H9 (cell line): ENCODE data around the gene SLCO2A1. TPM values are rescaled to one million over a fixed set of nuclear protein-coding genes. Genes with fewer than 3 reads are reported as not detected.

Experiments
- DNase-seq: peaks from one replicate; pipeline ENCODE4 v3.0.0-alpha.2; 2017
- H2AFZ ChIP-seq: one replicate; pipeline ENCODE4 v1.6.1; 2013; ENCODE audit warnings: mild to moderate bottlenecking, low read length, control low read depth, moderate library complexity
- H2AK5ac ChIP-seq: 2 replicates; pipeline ENCODE4 v1.6.1; 2013; ENCODE audit warnings: low read length, control low read depth, mixed read lengths; ENCODE audit not compliant: insufficient read length
- H2BK120ac ChIP-seq: one replicate; pipeline ENCODE4 v1.6.1; 2013; ENCODE audit warnings: low read depth, mild to moderate bottlenecking, low read length, control low read depth, inconsistent platforms; ENCODE audit not compliant: poor library complexity, severe bottlenecking
- H2BK12ac ChIP-seq: 2 replicates; pipeline ENCODE4 v1.6.1; 2013; ENCODE audit warnings: low read length, control low read depth, mixed read lengths, low read depth; ENCODE audit not compliant: insufficient read length
- H2BK15ac ChIP-seq: 2 replicates; pipeline ENCODE4 v1.6.1; 2013; ENCODE audit warnings: low read depth, low read length, control low read depth
- H2BK20ac ChIP-seq: one replicate; pipeline ENCODE4 v1.6.1; 2013; ENCODE audit warnings: low read depth, mild to moderate bottlenecking, low read length, control low read depth, inconsistent platforms; ENCODE audit not compliant: poor library complexity, severe bottlenecking
- H2BK5ac ChIP-seq: 2 replicates; pipeline ENCODE4 v1.6.1; 2013; ENCODE audit warnings: low read length, control low read depth, mixed read lengths; ENCODE audit not compliant: insufficient read length
- H3K14ac ChIP-seq: 2 replicates; pipeline ENCODE4 v1.6.1; 2013; ENCODE audit warnings: low read length, control low read depth; ENCODE audit not compliant: insufficient read depth
- H3K18ac ChIP-seq: 2 replicates; pipeline ENCODE4 v1.6.1; 2013; ENCODE audit warnings: low read depth, mild to moderate bottlenecking, mixed read lengths, low read length, control low read depth; ENCODE audit not compliant: insufficient read length
- H3K23ac ChIP-seq: 2 replicates; pipeline ENCODE4 v1.6.1; 2013; ENCODE audit warnings: low read length, control low read depth, mixed read lengths, low read depth; ENCODE audit not compliant: insufficient read length
- H3K23me2 ChIP-seq: 2 replicates; pipeline ENCODE4 v1.6.1; 2013; ENCODE audit warnings: low read depth, mild to moderate bottlenecking, mixed read lengths, low read length, control low read depth; ENCODE audit not compliant: insufficient read length, poor library complexity, severe bottlenecking
- H3K27ac ChIP-seq: 2 replicates; pipeline ENCODE4 v1.5.1; 2013; ENCODE audit warnings: low read length, control low read depth, mixed read lengths, low read depth; ENCODE audit not compliant: insufficient read length
- H3K27me3 ChIP-seq: 2 replicates; pipeline ENCODE4 v1.6.1; 2013; ENCODE audit warnings: low read length, control low read depth, inconsistent platforms; ENCODE audit not compliant: insufficient read depth
- H3K4ac ChIP-seq: 2 replicates; pipeline ENCODE4 v1.6.1; 2013; ENCODE audit warnings: low read depth, mild to moderate bottlenecking, control low read depth, inconsistent platforms, low read length, moderate library complexity
- H3K4me1 ChIP-seq: 2 replicates; pipeline ENCODE4 v1.6.1; 2013; ENCODE audit warnings: low read length, control low read depth, inconsistent platforms; ENCODE audit not compliant: insufficient read depth
- H3K4me2 ChIP-seq: 2 replicates; pipeline ENCODE4 v1.6.1; 2013; ENCODE audit warnings: low read length, control low read depth, mixed read lengths; ENCODE audit not compliant: insufficient read length, insufficient read depth
- H3K56ac ChIP-seq: 2 replicates; pipeline ENCODE4 v1.6.1; 2013; ENCODE audit warnings: low read depth, mild to moderate bottlenecking, mixed read lengths, low read length, control low read depth; ENCODE audit not compliant: insufficient read length
- H3K79me1 ChIP-seq: 2 replicates; pipeline ENCODE4 v1.6.1; 2013; ENCODE audit warnings: low read depth, mild to moderate bottlenecking, moderate library complexity, low read length, control low read depth, inconsistent platforms; ENCODE audit not compliant: insufficient read depth, poor library complexity, severe bottlenecking
- H3K79me2 ChIP-seq: 2 replicates; pipeline ENCODE4 v1.6.1; 2013; ENCODE audit warnings: low read length, control low read depth, inconsistent platforms; ENCODE audit not compliant: insufficient read depth
- H3K9ac ChIP-seq: 2 replicates; pipeline ENCODE4 v1.6.1; 2013; ENCODE audit warnings: low read length, control low read depth, mixed read lengths; ENCODE audit not compliant: insufficient read length; ENCODE audit errors: extremely low read depth
- H3K9me3 ChIP-seq: one replicate; pipeline ENCODE4 v1.6.1; 2013; ENCODE audit warnings: low read depth, low read length, inconsistent platforms; ENCODE audit not compliant: control insufficient read depth
- H3T11ph ChIP-seq: one replicate; pipeline ENCODE4 v1.6.1; 2013; ENCODE audit warnings: mild to moderate bottlenecking, low read length, control low read depth, inconsistent platforms
- H4K20me1 ChIP-seq: one replicate; pipeline ENCODE4 v1.6.1; 2013; ENCODE audit not compliant: control insufficient read depth, insufficient read length, insufficient read depth
- H4K5ac ChIP-seq: 2 replicates; pipeline ENCODE4 v1.6.1; 2013; ENCODE audit warnings: low read depth, mild to moderate bottlenecking, mixed read lengths, low read length, control low read depth; ENCODE audit not compliant: insufficient read length
- H4K8ac ChIP-seq: replicated peaks from 2 replicates; pipeline ENCODE4 v1.6.1; 2013; ENCODE audit warnings: low read length, control low read depth, mixed read lengths, low read depth; ENCODE audit not compliant: insufficient read length
- H4K91ac ChIP-seq: 2 replicates; pipeline ENCODE4 v1.6.1; 2013; ENCODE audit warnings: low read depth, mild to moderate bottlenecking, moderate library complexity, mixed read lengths, low read length, control low read depth; ENCODE audit not compliant: insufficient read length
- H3K27ac Mint-ChIP-seq, 3 experiments: 2 replicates in 2 of 3; 3 replicates in 1 of 3; pipeline ENCODE4 v1.8.0; 2020 to 2021; ENCODE audit warnings: mixed read lengths in 3 of 3, mild to moderate bottlenecking in 1 of 3, moderate library complexity in 1 of 3
- H3K27me3 Mint-ChIP-seq: 2 replicates; pipeline ENCODE4 v1.8.0; 2021; ENCODE audit warnings: low read depth, mild to moderate bottlenecking, moderate library complexity, mixed read lengths
- H3K36me3 Mint-ChIP-seq, 3 experiments: 2 replicates in 2 of 3; 3 replicates in 1 of 3; pipeline ENCODE4 v1.8.0; 2020 to 2021; ENCODE audit warnings: low read depth in 3 of 3, mixed read lengths in 3 of 3; ENCODE audit not compliant: insufficient read depth in 1 of 3
- H3K4me1 Mint-ChIP-seq, 2 experiments: 2 replicates each; pipeline ENCODE4 v1.8.0; 2020; ENCODE audit warnings: mixed read lengths in 2 of 2
- H3K4me3 Mint-ChIP-seq, 2 experiments: 2 replicates in 1 of 2; 3 replicates in 1 of 2; pipeline ENCODE4 v1.8.0; 2020 to 2021; ENCODE audit warnings: mild to moderate bottlenecking in 2 of 2, mixed read lengths in 2 of 2, moderate library complexity in 1 of 2
- H3K9me3 Mint-ChIP-seq, 2 experiments: 2 replicates in 1 of 2; 3 replicates in 1 of 2; pipeline ENCODE4 v1.8.0; 2020; ENCODE audit warnings: mild to moderate bottlenecking in 2 of 2, mixed read lengths in 2 of 2, moderate library complexity in 1 of 2
- WGBS: extraction: QIAGEN DNeasy Blood & Tissue Kit; methylation state at CpG from one replicate; pipeline ENCODE4 v1.1.7; 2013; ENCODE audit warnings: missing lambda C conversion rate, low lambda C conversion rate, mixed read lengths; ENCODE audit not compliant: insufficient read length; ENCODE audit errors: extremely low coverage; 5-methylcytosine and 5-hydroxymethylcytosine counted together
- total RNA-seq: library from RNA; stranded (reverse); gene quantifications from 2 replicates; pipeline ENCODE4 v1.2.1, GENCODE V29; 2021
- TF ChIP-seq, protein P1 (sequence below): fragments of 200-600 bp; sonication (generic); conservative IDR thresholded peaks from 3 replicates; pipeline ENCODE4 v1.8.0; 2021; ENCODE audit warnings: antibody characterized with exemption, mild to moderate bottlenecking

The SLCO2A1 gene
- total RNA-seq, 1 experiment from 2014 or later = 0.98 TPM

DNA sequence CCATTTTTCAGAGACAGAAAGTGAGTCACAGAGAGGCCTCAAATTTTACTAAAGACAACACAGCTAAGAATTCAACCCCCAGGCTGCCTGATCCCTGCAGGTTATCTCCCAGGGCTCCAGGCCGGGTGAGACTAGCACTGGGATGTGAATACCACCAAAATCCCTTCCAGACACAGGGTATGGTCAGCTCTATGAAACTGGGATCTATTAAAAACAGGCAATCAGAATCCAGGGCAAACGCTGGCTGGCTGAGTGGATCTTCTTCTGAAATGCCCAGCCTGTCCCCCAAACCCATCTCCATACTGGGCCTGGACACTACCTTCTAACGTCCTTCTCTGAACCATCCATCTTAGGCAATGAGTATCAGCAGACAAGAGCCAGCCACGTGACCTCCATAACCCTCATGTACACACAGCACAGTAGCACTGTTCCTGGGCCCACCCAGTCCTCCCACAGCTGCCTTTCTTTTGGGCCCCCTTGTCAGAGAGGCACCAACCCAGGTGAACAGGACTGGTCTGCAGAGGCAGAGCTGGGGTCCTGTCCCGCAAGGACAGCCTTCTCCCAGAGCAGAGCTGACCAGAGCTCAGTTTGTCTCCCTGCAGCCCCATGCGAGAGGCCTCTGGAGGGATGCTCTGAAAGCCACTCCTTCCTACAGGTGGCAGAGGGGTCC is 135.9 kb downstream of the SLCO2A1 start:
- H3K79me2 ChIP-seq = no peaks in the 10 kb centered on the region
- H3K27me3 ChIP-seq = peaks cover 19% of the 10 kb centered on the region
- no peak overlapping the region for H3K9ac ChIP-seq
- no peak overlapping the region for H2AFZ ChIP-seq
- H3K18ac ChIP-seq = no peak overlapping the region
- no peak overlapping the region for H4K91ac ChIP-seq
- no peak overlapping the region for H3K27ac ChIP-seq
- H4K5ac ChIP-seq = no peak overlapping the region
- no peak overlapping the region for H2BK5ac ChIP-seq
- H3K23ac ChIP-seq = no peak overlapping the region
- H2BK15ac ChIP-seq = no peak overlapping the region
- no peak overlapping the region for H3K56ac ChIP-seq
- Mint-ChIP-seq H3K9me3 (0 out of 5 replicates have a peak, but pooled peaks cover 0 to 2% of the 10 kb centered on the region in 2 experiments), H3K4me3 (peak overlapping the region; percentile 79 to 83), H3K36me3 (no peaks in the 10 kb centered on the region), H3K27me3 (peaks cover 63% of the 10 kb centered on the region), H3K27ac (no peak overlapping the region), H3K4me1 (peaks cover 0 to 16% of the 10 kb centered on the region in 2 experiments; a peak in 2 of 4 replicates)
- H3K4me2 ChIP-seq = peak overlapping the region; percentile 67
- no peak overlapping the region for H2AK5ac ChIP-seq
- no peak overlapping the region for H3T11ph ChIP-seq
- H3K79me1 ChIP-seq = no peaks in the 10 kb centered on the region
- H2BK120ac ChIP-seq = no peak overlapping the region
- no CpG with 5 or more reads among the region's 6 CpGs for WGBS
- no peak overlapping the region for H3K14ac ChIP-seq
- H3K23me2 ChIP-seq = peaks cover 9% of the 10 kb centered on the region
- H2BK20ac ChIP-seq = no peak overlapping the region
- DNase-seq = no peak
- no peaks in the 10 kb centered on the region for H4K20me1 ChIP-seq
- H4K8ac ChIP-seq = no peak overlapping the region
- H3K4me1 ChIP-seq = no peaks in the 10 kb centered on the region; the same call in 1 of the 2 replicates
- no peak overlapping the region for H3K4ac ChIP-seq
- H3K9me3 ChIP-seq = no peaks in the 10 kb centered on the region
- H2BK12ac ChIP-seq = no peak overlapping the region
- TF ChIP-seq, protein P1, sequence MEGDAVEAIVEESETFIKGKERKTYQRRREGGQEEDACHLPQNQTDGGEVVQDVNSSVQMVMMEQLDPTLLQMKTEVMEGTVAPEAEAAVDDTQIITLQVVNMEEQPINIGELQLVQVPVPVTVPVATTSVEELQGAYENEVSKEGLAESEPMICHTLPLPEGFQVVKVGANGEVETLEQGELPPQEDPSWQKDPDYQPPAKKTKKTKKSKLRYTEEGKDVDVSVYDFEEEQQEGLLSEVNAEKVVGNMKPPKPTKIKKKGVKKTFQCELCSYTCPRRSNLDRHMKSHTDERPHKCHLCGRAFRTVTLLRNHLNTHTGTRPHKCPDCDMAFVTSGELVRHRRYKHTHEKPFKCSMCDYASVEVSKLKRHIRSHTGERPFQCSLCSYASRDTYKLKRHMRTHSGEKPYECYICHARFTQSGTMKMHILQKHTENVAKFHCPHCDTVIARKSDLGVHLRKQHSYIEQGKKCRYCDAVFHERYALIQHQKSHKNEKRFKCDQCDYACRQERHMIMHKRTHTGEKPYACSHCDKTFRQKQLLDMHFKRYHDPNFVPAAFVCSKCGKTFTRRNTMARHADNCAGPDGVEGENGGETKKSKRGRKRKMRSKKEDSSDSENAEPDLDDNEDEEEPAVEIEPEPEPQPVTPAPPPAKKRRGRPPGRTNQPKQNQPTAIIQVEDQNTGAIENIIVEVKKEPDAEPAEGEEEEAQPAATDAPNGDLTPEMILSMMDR = no peak
